Mammary epithelial cell (primary cell): Measurements from ENCODE around the gene CAPN7.

Experiments used
- EZH2 ChIP-seq: IDR thresholded peaks from 2 replicates; pipeline ENCODE4 v1.6.1; 2012; ENCODE audit warnings: low read length, inconsistent platforms, borderline replicate concordance
- TF ChIP-seq, protein P1 (sequence below), 2 donors: IDR thresholded peaks in 1 of 2; conservative IDR thresholded peaks in 1 of 2; 2 replicates each; pipeline ENCODE4 v1.5.1; 2011 to 2012; ENCODE audit warnings: inconsistent platforms in 2 of 2, low read length in 2 of 2, mild to moderate bottlenecking in 2 of 2, control low read depth in 1 of 2, low read depth in 1 of 2; ENCODE audit not compliant: insufficient read depth in 1 of 2; ENCODE audit errors: extremely low read depth in 1 of 2

DNA sequence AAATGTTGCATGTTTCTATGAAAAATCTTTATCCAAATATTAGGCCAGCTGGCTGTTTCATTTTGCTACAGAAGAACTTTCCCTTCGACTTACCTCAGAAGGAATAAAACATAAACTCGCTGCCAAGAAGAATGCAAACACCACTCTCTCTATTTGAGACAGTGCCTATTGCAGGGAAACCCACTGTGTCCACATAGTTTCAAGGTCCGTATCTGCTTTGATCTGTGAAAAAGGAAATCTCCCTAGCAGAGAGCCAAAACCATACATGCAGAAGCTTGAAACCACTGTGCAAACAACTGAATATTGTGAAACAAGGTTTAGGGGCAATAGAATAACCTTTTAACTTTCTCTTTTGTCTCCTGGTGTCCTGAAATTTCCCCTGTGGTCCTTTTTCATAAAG, 35.0 kb upstream of the CAPN7 start:
- TF ChIP-seq EZH2, result no peak
- TF ChIP-seq, protein P1, sequence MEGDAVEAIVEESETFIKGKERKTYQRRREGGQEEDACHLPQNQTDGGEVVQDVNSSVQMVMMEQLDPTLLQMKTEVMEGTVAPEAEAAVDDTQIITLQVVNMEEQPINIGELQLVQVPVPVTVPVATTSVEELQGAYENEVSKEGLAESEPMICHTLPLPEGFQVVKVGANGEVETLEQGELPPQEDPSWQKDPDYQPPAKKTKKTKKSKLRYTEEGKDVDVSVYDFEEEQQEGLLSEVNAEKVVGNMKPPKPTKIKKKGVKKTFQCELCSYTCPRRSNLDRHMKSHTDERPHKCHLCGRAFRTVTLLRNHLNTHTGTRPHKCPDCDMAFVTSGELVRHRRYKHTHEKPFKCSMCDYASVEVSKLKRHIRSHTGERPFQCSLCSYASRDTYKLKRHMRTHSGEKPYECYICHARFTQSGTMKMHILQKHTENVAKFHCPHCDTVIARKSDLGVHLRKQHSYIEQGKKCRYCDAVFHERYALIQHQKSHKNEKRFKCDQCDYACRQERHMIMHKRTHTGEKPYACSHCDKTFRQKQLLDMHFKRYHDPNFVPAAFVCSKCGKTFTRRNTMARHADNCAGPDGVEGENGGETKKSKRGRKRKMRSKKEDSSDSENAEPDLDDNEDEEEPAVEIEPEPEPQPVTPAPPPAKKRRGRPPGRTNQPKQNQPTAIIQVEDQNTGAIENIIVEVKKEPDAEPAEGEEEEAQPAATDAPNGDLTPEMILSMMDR (conservative IDR thresholded peaks at IDR 0.05 in 1 of 2, IDR thresholded peaks at IDR 0.05 in 1 of 2; ENCODE audit: extremely low read depth in 1 of 2, insufficient read depth in 1 of 2, low read depth in 1 of 2, low read length in 2 of 2), result no peak
